DOHH2 (cell line): Measurements from ENCODE around the gene NME4.

ENCODE experiments used
- H3F3A ChIP-seq: fragments of 200-600 bp; sonication (generic), shearing (Covaris generic); 2 replicates; pipeline ENCODE4 v1.6.0; 2016; ENCODE audit warnings: antibody characterized with exemption, mild to moderate bottlenecking; ENCODE audit not compliant: control insufficient read depth, insufficient read depth
- H3K27ac ChIP-seq: fragments of 200-600 bp; sonication (generic); 2 replicates; pipeline ENCODE4 v1.5.1; 2014; ENCODE audit warnings: low read depth, mild to moderate bottlenecking, low read length, moderate library complexity
- H3K27me3 ChIP-seq: fragments of 200-600 bp; sonication (generic); 2 replicates; pipeline ENCODE4 v1.6.1; 2014; ENCODE audit warnings: mild to moderate bottlenecking, low read length, mixed read lengths; ENCODE audit not compliant: control insufficient read depth
- H3K36me3 ChIP-seq: fragments of 200-600 bp; sonication (generic); 2 replicates; pipeline ENCODE4 v1.6.1; 2014; ENCODE audit warnings: mild to moderate bottlenecking, low read length, moderate library complexity, mixed read lengths; ENCODE audit not compliant: control insufficient read depth
- H3K4me1 ChIP-seq: fragments of 200-600 bp; sonication (generic); 2 replicates; pipeline ENCODE4 v1.6.1; 2014; ENCODE audit warnings: mild to moderate bottlenecking, low read length, mixed read lengths; ENCODE audit not compliant: control insufficient read depth
- H3K4me2 ChIP-seq: fragments of 200-600 bp; sonication (generic); 2 replicates; pipeline ENCODE4 v1.6.0; 2014; ENCODE audit warnings: mild to moderate bottlenecking, low read length, moderate library complexity
- H3K4me3 ChIP-seq: fragments of 200-600 bp; sonication (generic); 2 replicates; pipeline ENCODE4 v1.5.1; 2014; ENCODE audit warnings: mild to moderate bottlenecking, low read length, mixed read lengths
- H3K79me2 ChIP-seq: fragments of 200-600 bp; sonication (generic); 2 replicates; pipeline ENCODE4 v1.6.1; 2014; ENCODE audit warnings: mild to moderate bottlenecking, low read length, mixed read lengths; ENCODE audit not compliant: control insufficient read depth
- H3K9me2 ChIP-seq: fragments of 200-600 bp; sonication (generic); replicated peaks from 2 replicates; pipeline ENCODE4 v1.6.1; 2014; ENCODE audit warnings: mild to moderate bottlenecking, low read length, mixed read lengths; ENCODE audit not compliant: control insufficient read depth
- H3K9me3 ChIP-seq: fragments of 200-600 bp; sonication (generic); 2 replicates; pipeline ENCODE4 v1.6.1; 2014; ENCODE audit warnings: antibody characterized with exemption, low read length, mixed read lengths; ENCODE audit not compliant: control insufficient read depth, insufficient read depth
- H4K20me1 ChIP-seq: fragments of 200-600 bp; sonication (generic); 2 replicates; pipeline ENCODE4 v1.6.0; 2014; ENCODE audit warnings: low read depth, mild to moderate bottlenecking, antibody characterized with exemption, low read length, moderate library complexity; ENCODE audit not compliant: control insufficient read depth, insufficient read depth
- CTCF ChIP-seq: fragments of 200-600 bp; sonication (generic); IDR thresholded peaks from one replicate; pipeline ENCODE4 v1.5.1; 2014; ENCODE audit warnings: antibody characterized with exemption, mild to moderate bottlenecking, low read depth, low read length; ENCODE audit not compliant: poor library complexity, severe bottlenecking
- EZH2phosphoT487 ChIP-seq: fragments of 200-600 bp; sonication (generic); IDR thresholded peaks from 2 replicates; pipeline ENCODE4 v1.6.1; 2017; ENCODE audit warnings: borderline replicate concordance, mild to moderate bottlenecking, antibody characterized with exemption, low read length, moderate library complexity, mixed read lengths

NME4 gene

DNA sequence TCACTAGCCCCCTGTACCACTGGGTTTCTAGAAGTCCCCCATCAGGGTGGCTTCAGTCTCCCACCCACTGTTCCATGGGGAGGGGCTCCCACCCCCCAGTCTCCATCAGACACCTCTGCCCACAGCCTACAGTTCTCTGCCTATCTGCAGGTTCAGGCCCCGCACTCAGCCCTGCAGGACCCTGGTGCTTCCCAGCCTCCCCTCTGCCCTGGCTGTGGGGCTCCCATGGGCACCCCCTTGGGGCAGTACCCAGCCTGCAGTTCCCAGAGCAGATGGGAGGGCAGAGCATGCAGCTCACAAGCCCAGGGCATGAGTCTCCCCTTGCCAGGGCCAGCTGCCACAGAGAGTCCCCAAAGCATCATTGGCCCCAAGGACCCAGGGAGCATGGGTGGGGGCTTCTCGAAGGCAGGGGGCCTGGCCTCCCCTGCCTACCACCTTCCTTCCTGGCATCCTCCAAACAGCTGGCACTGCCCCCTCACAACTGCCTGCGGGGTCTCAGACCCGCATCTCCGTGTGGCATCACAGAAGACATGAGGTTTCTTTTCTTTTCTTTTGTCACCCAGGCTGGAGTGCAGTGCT lies 23.9 kb upstream of the NME4 start:
- Histone ChIP-seq H4K20me1 (no peaks in the 10 kb centered on the region), H3K4me1 (peaks cover 17% of the 10 kb centered on the region), H3K9me3 (no peaks in the 10 kb centered on the region), H3K4me2 (no peak overlapping the region), H3F3A (no peaks in the 10 kb centered on the region), H3K79me2 (peaks cover 5% of the 10 kb centered on the region), H3K27ac (no peak overlapping the region), H3K9me2 (no peaks in the 10 kb centered on the region), H3K4me3 (no peak overlapping the region), H3K36me3 (peaks cover 55% of the 10 kb centered on the region), H3K27me3 (no peaks in the 10 kb centered on the region)
- TF ChIP-seq EZH2phosphoT487 (no peak), CTCF (no peak)

GRCh38 chr16:373848-374615 lies 23.0 kb upstream of the NME4 start:
- TF ChIP-seq EZH2phosphoT487 (no peak), CTCF (no peak)
- H3K27me3 ChIP-seq: no peaks in the 10 kb centered on the region
- H3K79me2 ChIP-seq: peaks cover 11% of the 10 kb centered on the region
- no peaks in the 10 kb centered on the region for H4K20me1 ChIP-seq
- peaks cover 17% of the 10 kb centered on the region for H3K4me1 ChIP-seq
- H3K9me2 ChIP-seq: no peaks in the 10 kb centered on the region
- peaks cover 45% of the 10 kb centered on the region for H3K36me3 ChIP-seq
- no peak overlapping the region for H3K4me3 ChIP-seq
- H3K9me3 ChIP-seq: no peaks in the 10 kb centered on the region
- H3K27ac ChIP-seq: no peak overlapping the region
- H3K4me2 ChIP-seq: no peak overlapping the region
- no peaks in the 10 kb centered on the region for H3F3A ChIP-seq

DNA sequence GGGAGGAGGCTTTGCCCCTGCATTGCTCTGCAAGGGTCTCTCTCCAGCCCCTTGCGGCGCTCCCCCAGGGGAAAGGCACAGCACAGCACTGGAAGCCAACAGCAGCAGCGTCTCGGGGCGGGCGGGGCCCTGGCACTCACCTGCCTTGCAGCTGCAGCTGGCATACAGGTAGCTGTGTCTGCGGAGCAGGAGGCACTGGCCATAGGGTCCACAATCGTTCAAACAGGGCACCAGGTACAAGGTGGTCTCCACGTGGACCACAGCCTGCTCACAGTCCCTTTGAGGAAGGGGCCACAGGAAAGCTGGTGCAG lies 22.4 kb upstream of the NME4 start:
- Histone ChIP-seq H3K36me3 (peaks cover 42% of the 10 kb centered on the region), H3K27me3 (no peaks in the 10 kb centered on the region)

More for the DNA sequence above, 22.4 kb upstream of the NME4 start:
- Histone ChIP-seq H3K4me2 (no peak overlapping the region), H3K9me2 (no peaks in the 10 kb centered on the region), H4K20me1 (no peaks in the 10 kb centered on the region), H3F3A (no peaks in the 10 kb centered on the region), H3K4me3 (no peak overlapping the region), H3K9me3 (no peaks in the 10 kb centered on the region), H3K27ac (no peak overlapping the region), H3K4me1 (peaks cover 15% of the 10 kb centered on the region), H3K79me2 (peaks cover 17% of the 10 kb centered on the region)
- TF ChIP-seq CTCF (no peak), EZH2phosphoT487 (no peak)
